Measurements from ENCODE around the gene TMEM87A.

The TMEM87A gene

GRCh38 chr15:42193383-42193782, 79.8 kb downstream of the TMEM87A start:
- DNase-seq, result no peak
- H3K9me3 ChIP-seq (ENCODE audit: control insufficient read depth, low read length), result no peaks in the 10 kb centered on the region
- H3K27ac ChIP-seq (ENCODE audit: insufficient read depth, low read length, poor library complexity, severe bottlenecking), result no peak overlapping the region
- H3K4me1 ChIP-seq (ENCODE audit: control insufficient read depth, insufficient read depth, low read length, poor library complexity, severe bottlenecking), result no peaks in the 10 kb centered on the region
- H3K27me3 ChIP-seq (replicated peaks; ENCODE audit: control insufficient read depth, insufficient read depth, low read length, poor library complexity, severe bottlenecking), result no peaks in the 10 kb centered on the region
- H3K36me3 ChIP-seq (ENCODE audit: control insufficient read depth, insufficient read depth, low read length), result peaks cover 43% of the 10 kb centered on the region
- H3K4me3 ChIP-seq (ENCODE audit: insufficient read depth, low read depth, low read length, poor library complexity, severe bottlenecking), result no peak overlapping the region

GRCh38 chr15:42191610-42192346, 81.5 kb downstream of the TMEM87A start:
- Histone ChIP-seq H3K9me3 (ENCODE audit: control insufficient read depth, low read length) (no peaks in the 10 kb centered on the region), H3K27ac (ENCODE audit: insufficient read depth, low read length, poor library complexity, severe bottlenecking) (no peak overlapping the region), H3K4me1 (ENCODE audit: control insufficient read depth, insufficient read depth, low read length, poor library complexity, severe bottlenecking) (no peaks in the 10 kb centered on the region), H3K27me3 (replicated peaks; ENCODE audit: control insufficient read depth, insufficient read depth, low read length, poor library complexity, severe bottlenecking) (no peaks in the 10 kb centered on the region), H3K36me3 (ENCODE audit: control insufficient read depth, insufficient read depth, low read length) (peaks cover 45% of the 10 kb centered on the region), H3K4me3 (ENCODE audit: insufficient read depth, low read depth, low read length, poor library complexity, severe bottlenecking) (no peak overlapping the region)
- DNase-seq, result no peak

GRCh38 chr15:42190370-42190769, 82.9 kb downstream of the TMEM87A start:
- H3K4me1 ChIP-seq (ENCODE audit: control insufficient read depth, insufficient read depth, low read length, poor library complexity, severe bottlenecking), result no peaks in the 10 kb centered on the region
- no peak for DNase-seq
- H3K9me3 ChIP-seq (ENCODE audit: control insufficient read depth, low read length), result no peaks in the 10 kb centered on the region
- H3K27me3 ChIP-seq (replicated peaks; ENCODE audit: control insufficient read depth, insufficient read depth, low read length, poor library complexity, severe bottlenecking), result no peaks in the 10 kb centered on the region
- H3K4me3 ChIP-seq (ENCODE audit: insufficient read depth, low read depth, low read length, poor library complexity, severe bottlenecking), result no peak overlapping the region
- H3K27ac ChIP-seq (ENCODE audit: insufficient read depth, low read length, poor library complexity, severe bottlenecking), result no peak overlapping the region
- H3K36me3 ChIP-seq (ENCODE audit: control insufficient read depth, insufficient read depth, low read length), result peaks cover 57% of the 10 kb centered on the region

GRCh38 chr15:42185801-42186200, 87.4 kb downstream of the TMEM87A start:
- DNase-seq, result no peak
- Histone ChIP-seq H3K27me3 (replicated peaks; ENCODE audit: control insufficient read depth, insufficient read depth, low read length, poor library complexity, severe bottlenecking) (no peaks in the 10 kb centered on the region), H3K4me1 (ENCODE audit: control insufficient read depth, insufficient read depth, low read length, poor library complexity, severe bottlenecking) (no peaks in the 10 kb centered on the region)

GRCh38 chr15:42184736-42185135, 88.5 kb downstream of the TMEM87A start:
- DNase-seq, result no peak
- H3K4me1 ChIP-seq (ENCODE audit: control insufficient read depth, insufficient read depth, low read length, poor library complexity, severe bottlenecking), result no peaks in the 10 kb centered on the region
- no peak overlapping the region for H3K4me3 ChIP-seq (ENCODE audit: insufficient read depth, low read depth, low read length, poor library complexity, severe bottlenecking)
- H3K9me3 ChIP-seq (ENCODE audit: control insufficient read depth, low read length), result no peaks in the 10 kb centered on the region
- no peaks in the 10 kb centered on the region for H3K27me3 ChIP-seq (replicated peaks; ENCODE audit: control insufficient read depth, insufficient read depth, low read length, poor library complexity, severe bottlenecking)
- peaks cover 69% of the 10 kb centered on the region for H3K36me3 ChIP-seq (ENCODE audit: control insufficient read depth, insufficient read depth, low read length)
- no peak overlapping the region for H3K27ac ChIP-seq (ENCODE audit: insufficient read depth, low read length, poor library complexity, severe bottlenecking)

More at GRCh38 chr15:42185801-42186200, 87.4 kb downstream of the TMEM87A start:
- H3K36me3 ChIP-seq (ENCODE audit: control insufficient read depth, insufficient read depth, low read length), result peaks cover 68% of the 10 kb centered on the region
- no peak overlapping the region for H3K27ac ChIP-seq (ENCODE audit: insufficient read depth, low read length, poor library complexity, severe bottlenecking)
- no peak overlapping the region for H3K4me3 ChIP-seq (ENCODE audit: insufficient read depth, low read depth, low read length, poor library complexity, severe bottlenecking)
- no peaks in the 10 kb centered on the region for H3K9me3 ChIP-seq (ENCODE audit: control insufficient read depth, low read length)

- no peaks in the 10 kb centered on the region for H3K9me3 ChIP-seq (ENCODE audit: control insufficient read depth, low read length)
- H3K36me3 ChIP-seq (ENCODE audit: control insufficient read depth, insufficient read depth, low read length), result peaks cover 70% of the 10 kb centered on the region
- no peak overlapping the region for H3K27ac ChIP-seq (ENCODE audit: insufficient read depth, low read length, poor library complexity, severe bottlenecking)
- no peak for DNase-seq
- H3K4me1 ChIP-seq (ENCODE audit: control insufficient read depth, insufficient read depth, low read length, poor library complexity, severe bottlenecking), result no peaks in the 10 kb centered on the region
- H3K4me3 ChIP-seq (ENCODE audit: insufficient read depth, low read depth, low read length, poor library complexity, severe bottlenecking), result no peak overlapping the region
- H3K27me3 ChIP-seq (replicated peaks; ENCODE audit: control insufficient read depth, insufficient read depth, low read length, poor library complexity, severe bottlenecking), result no peaks in the 10 kb centered on the region
Observed at GRCh38 chr15:42184296-42184695, 88.9 kb downstream of the TMEM87A start.

- no peaks in the 10 kb centered on the region for H3K27me3 ChIP-seq (replicated peaks; ENCODE audit: control insufficient read depth, insufficient read depth, low read length, poor library complexity, severe bottlenecking)
- H3K4me3 ChIP-seq (ENCODE audit: insufficient read depth, low read depth, low read length, poor library complexity, severe bottlenecking), result no peak overlapping the region
- no peaks in the 10 kb centered on the region for H3K9me3 ChIP-seq (ENCODE audit: control insufficient read depth, low read length)
- peaks cover 72% of the 10 kb centered on the region for H3K36me3 ChIP-seq (ENCODE audit: control insufficient read depth, insufficient read depth, low read length)
- no peak overlapping the region for H3K27ac ChIP-seq (ENCODE audit: insufficient read depth, low read length, poor library complexity, severe bottlenecking)
- no peaks in the 10 kb centered on the region for H3K4me1 ChIP-seq (ENCODE audit: control insufficient read depth, insufficient read depth, low read length, poor library complexity, severe bottlenecking)
- no peak for DNase-seq
Observed at GRCh38 chr15:42182961-42183360, 90.3 kb downstream of the TMEM87A start.

GRCh38 chr15:42182328-42182886, 90.8 kb downstream of the TMEM87A start:
- no peaks in the 10 kb centered on the region for H3K4me1 ChIP-seq (ENCODE audit: control insufficient read depth, insufficient read depth, low read length, poor library complexity, severe bottlenecking)
- H3K27ac ChIP-seq (ENCODE audit: insufficient read depth, low read length, poor library complexity, severe bottlenecking), result no peak overlapping the region
- H3K27me3 ChIP-seq (replicated peaks; ENCODE audit: control insufficient read depth, insufficient read depth, low read length, poor library complexity, severe bottlenecking), result no peaks in the 10 kb centered on the region
- no peak overlapping the region for H3K4me3 ChIP-seq (ENCODE audit: insufficient read depth, low read depth, low read length, poor library complexity, severe bottlenecking)
- H3K9me3 ChIP-seq (ENCODE audit: control insufficient read depth, low read length), result no peaks in the 10 kb centered on the region
- H3K36me3 ChIP-seq (ENCODE audit: control insufficient read depth, insufficient read depth, low read length), result peaks cover 70% of the 10 kb centered on the region
- DNase-seq, result no peak

GRCh38 chr15:42178056-42178455, 95.2 kb downstream of the TMEM87A start:
- Histone ChIP-seq H3K9me3 (ENCODE audit: control insufficient read depth, low read length) (no peaks in the 10 kb centered on the region), H3K27me3 (replicated peaks; ENCODE audit: control insufficient read depth, insufficient read depth, low read length, poor library complexity, severe bottlenecking) (no peaks in the 10 kb centered on the region), H3K4me3 (ENCODE audit: insufficient read depth, low read depth, low read length, poor library complexity, severe bottlenecking) (no peak overlapping the region), H3K36me3 (ENCODE audit: control insufficient read depth, insufficient read depth, low read length) (peaks cover 52% of the 10 kb centered on the region), H3K4me1 (ENCODE audit: control insufficient read depth, insufficient read depth, low read length, poor library complexity, severe bottlenecking) (no peaks in the 10 kb centered on the region), H3K27ac (ENCODE audit: insufficient read depth, low read length, poor library complexity, severe bottlenecking) (no peak overlapping the region)
- no peak for DNase-seq

- DNase-seq, result no peak
- no peaks in the 10 kb centered on the region for H3K27me3 ChIP-seq (replicated peaks; ENCODE audit: control insufficient read depth, insufficient read depth, low read length, poor library complexity, severe bottlenecking)
- H3K4me3 ChIP-seq (ENCODE audit: insufficient read depth, low read depth, low read length, poor library complexity, severe bottlenecking), result no peak overlapping the region
- no peaks in the 10 kb centered on the region for H3K4me1 ChIP-seq (ENCODE audit: control insufficient read depth, insufficient read depth, low read length, poor library complexity, severe bottlenecking)
- H3K9me3 ChIP-seq (ENCODE audit: control insufficient read depth, low read length), result no peaks in the 10 kb centered on the region
- peaks cover 65% of the 10 kb centered on the region for H3K36me3 ChIP-seq (ENCODE audit: control insufficient read depth, insufficient read depth, low read length)
- H3K27ac ChIP-seq (ENCODE audit: insufficient read depth, low read length, poor library complexity, severe bottlenecking), result no peak overlapping the region
Observed at GRCh38 chr15:42175671-42176070, 97.6 kb downstream of the TMEM87A start.

Measured in effector memory CD4-positive, alpha-beta T cell (primary cell).